Stimulated activated naive CD8-positive, alpha-beta T cell treated with anti-CD3 and anti-CD28 coated beads, Interleukin-15, Interleukin-2, amounts not matched to agents 100 U/mL and 50 U/mL, for 24 hours (primary cell): ENCODE data around the gene CHML.
"Not testable (repeated sequence)": the region's sequence is repeated elsewhere in the genome, so short reads cannot be mapped to it uniquely, and the experiment has no call there.

Experiments used
- ATAC-seq: fragments of 150-1000 bp; cut with Tn5 transposase; one replicate; pipeline ENCODE4 v1.10.0; 2021
- DNase-seq: peaks from one replicate; pipeline ENCODE4 v3.0.0; 2021

Gene CHML

GRCh38 chr1:241640149-241640866 lies at the start of gene CHML, which contains the start of gene OPN3:
TSS of gene CHML (minus strand) at chr1:241640369. CDS start at chr1:241635766, 4,603 bp downstream.
TSS of gene OPN3 (minus strand) at chr1:241640369. CDS start at chr1:241640254, 115 bp downstream.
- ATAC-seq = peak; percentile 98
- DNase-seq = peak; percentile 97

- no peak for ATAC-seq
- no peak for DNase-seq
These were observed 48.8 kb upstream of the CHML start for GRCh38 chr1:241688940-241689368.

- ATAC-seq = no peak
- DNase-seq = no peak
These were observed 43.9 kb upstream of the CHML start for GRCh38 chr1:241684108-241684507.

- DNase-seq = no peak
- no peak for ATAC-seq
These were observed 42.8 kb upstream of the CHML start for GRCh38 chr1:241682921-241683320.

GRCh38 chr1:241681861-241682448 lies 41.8 kb upstream of the CHML start:
- ATAC-seq, DNase-seq: not testable (repeated sequence)

GRCh38 chr1:241679961-241680360 lies 39.8 kb upstream of the CHML start:
- ATAC-seq = no peak
- no peak for DNase-seq

GRCh38 chr1:241679404-241679803 lies 39.2 kb upstream of the CHML start:
- no peak for ATAC-seq
- no peak for DNase-seq

- DNase-seq = no peak
These were observed 38.4 kb upstream of the CHML start for GRCh38 chr1:241678536-241678935.

GRCh38 chr1:241677201-241677600 lies 37.0 kb upstream of the CHML start:
- DNase-seq = no peak

More at GRCh38 chr1:241678536-241678935, 38.4 kb upstream of the CHML start:
- no peak for ATAC-seq

GRCh38 chr1:241675983-241676382 lies 35.8 kb upstream of the CHML start:
- DNase-seq (peak; percentile 11), ATAC-seq (no peak)

More at GRCh38 chr1:241677201-241677600, 37.0 kb upstream of the CHML start:
- peak; percentile 98 for ATAC-seq

- ATAC-seq = no peak
- no peak for DNase-seq
These were observed 34.7 kb upstream of the CHML start for GRCh38 chr1:241674805-241675384.

GRCh38 chr1:241672301-241672700 lies 32.1 kb upstream of the CHML start:
- no peak for ATAC-seq
- no peak for DNase-seq

- no peak for ATAC-seq
- no peak for DNase-seq
These were observed 26.2 kb upstream of the CHML start for GRCh38 chr1:241666419-241666818.

GRCh38 chr1:241660424-241660972 lies 20.3 kb upstream of the CHML start:
- ATAC-seq (no peak), DNase-seq (no peak)

- not testable (repeated sequence) for DNase-seq, ATAC-seq
These were observed 18.8 kb upstream of the CHML start for GRCh38 chr1:241659016-241659415.

- no peak for ATAC-seq
These were observed 18.1 kb upstream of the CHML start for GRCh38 chr1:241658081-241658793.

GRCh38 chr1:241654641-241655040 lies 14.5 kb upstream of the CHML start:
- DNase-seq (no peak), ATAC-seq (no peak)

More at GRCh38 chr1:241658081-241658793, 18.1 kb upstream of the CHML start:
- DNase-seq = no peak

- DNase-seq (no peak), ATAC-seq (no peak)
These were observed 13.8 kb upstream of the CHML start for GRCh38 chr1:241654019-241654418.

- DNase-seq (no peak), ATAC-seq (no peak)
These were observed 11.8 kb upstream of the CHML start, which contains the start of gene WDR64 for GRCh38 chr1:241652012-241652411. TSS of gene WDR64 (plus strand) at chr1:241652281. CDS start at chr1:241652485, 204 bp downstream.

GRCh38 chr1:241648159-241648558 lies 8.0 kb upstream of the CHML start:
- ATAC-seq (no peak), DNase-seq (no peak)

GRCh38 chr1:241647658-241648057 lies 7.5 kb upstream of the CHML start:
- ATAC-seq = peak; percentile 37
- no peak for DNase-seq

GRCh38 chr1:241646201-241646600 lies 6.0 kb upstream of the CHML start:
- no peak for ATAC-seq
- no peak for DNase-seq
